Activated CD4-positive, alpha-beta T cell treated with anti-CD3 and anti-CD28 coated beads, Interleukin-2, amount 50 U/mL, for 24 hours (primary cell): ENCODE measurements around the gene SCYGR1.
"Not testable (repeated sequence)": the region's sequence is repeated elsewhere in the genome, so short reads cannot be mapped to it uniquely, and the experiment has no call there.

ENCODE experiments used
- DNase-seq, 2 donors: peaks; one replicate each; pipeline ENCODE4 v3.0.0-alpha.2; 2020; ENCODE audit warnings: low read depth in 1 of 2, low spot score in 1 of 2

Gene SCYGR1

GRCh38 chr2:227370791-227371312 lies 16.9 kb downstream of the SCYGR1 start:
- no peak for DNase-seq

- DNase-seq: no peak
Measured at GRCh38 chr2:227370092-227370491, 17.7 kb downstream of the SCYGR1 start.

GRCh38 chr2:227368574-227368973 lies 19.2 kb downstream of the SCYGR1 start:
- DNase-seq: no peak

- DNase-seq: no peak
Measured at GRCh38 chr2:227367427-227367795, 20.3 kb downstream of the SCYGR1 start.

GRCh38 chr2:227366769-227367426 lies 20.9 kb downstream of the SCYGR1 start:
- no peak for DNase-seq

- DNase-seq: no peak
Measured at GRCh38 chr2:227365833-227366232, 21.9 kb downstream of the SCYGR1 start.

GRCh38 chr2:227364585-227365263 lies 23.0 kb downstream of the SCYGR1 start:
- not testable (repeated sequence) for DNase-seq

GRCh38 chr2:227363756-227364155 lies 24.0 kb downstream of the SCYGR1 start:
- DNase-seq: peak in 1 of 2 donors; percentile 21

GRCh38 chr2:227360351-227360750 lies 27.4 kb downstream of the SCYGR1 start:
- no peak for DNase-seq

- DNase-seq: no peak
Measured at GRCh38 chr2:227351639-227352038, 36.1 kb downstream of the SCYGR1 start.

- no peak for DNase-seq
Measured at GRCh38 chr2:227349989-227350612, 37.6 kb downstream of the SCYGR1 start.

GRCh38 chr2:227348324-227348723 lies 39.4 kb downstream of the SCYGR1 start:
- no peak for DNase-seq

- DNase-seq: no peak
Measured at GRCh38 chr2:227347117-227347516, 40.6 kb downstream of the SCYGR1 start.

GRCh38 chr2:227344231-227344630 lies 43.5 kb downstream of the SCYGR1 start:
- DNase-seq: no peak

GRCh38 chr2:227341553-227341952 lies 46.2 kb downstream of the SCYGR1 start:
- DNase-seq: no peak

GRCh38 chr2:227340106-227340505 lies 47.6 kb downstream of the SCYGR1 start:
- no peak for DNase-seq

GRCh38 chr2:227339098-227339599 lies 48.6 kb downstream of the SCYGR1 start:
- DNase-seq: no peak
